Heart left ventricle (tissue), 13 donors: ENCODE measurements around the gene KCNG2.

Source experiments
- POLR2A ChIP-seq, 2 donors: fragments of 450-650 bp; IDR thresholded peaks; one replicate each; pipeline ENCODE4 v1.6.1; 2017; ENCODE audit warnings: antibody characterized with exemption in 2 of 2, mild to moderate bottlenecking in 2 of 2, moderate library complexity in 2 of 2
- TF ChIP-seq, protein P1 (sequence below), 12 donors: fragments of 200-600 bp; sonication (generic) in 4 of 12; IDR thresholded peaks; one replicate each; pipeline versions ENCODE4 v1.5.0 to v1.8.0; 2018 to 2022; ENCODE audit warnings: antibody characterized with exemption in 12 of 12, mild to moderate bottlenecking in 5 of 12
- donor health status: ischemic (EF 13 %, LVEDD 7.1; RV severe dilation, severe dysfunction).
- donor health status: DM: no; HTN: yes; CAD: no.
- donor health status: DM: no; HTN: no; CAD: no.
- donor health status: ischemic (EF 25% LVEDD 6.9; RV normal size, moderate dysfunction).
- donor health status: ischemic (EF 25% LVEDD 5.7; RV mildly dilated, moderate dysfunction).
- donor health status: ischemic (EF 35%, LVEDD 5.7; RV mildly dilated, moderate dysfunction).
- donor health status: nonischemic (EF 11% LVEDD 7.7; RV severe dilation, severe dysfunction).
- donor health status: DM: yes; HTN: yes; CAD: no.
- donor health status: PGD.
- donor health status: ischemic (EF 29% LVEDD 5.4; RV normal size, mild dysfunction).
- donor health status: nonischemic (EF 23%, LVEDD 6.1; RV moderate dilation, normal function).

DNA sequence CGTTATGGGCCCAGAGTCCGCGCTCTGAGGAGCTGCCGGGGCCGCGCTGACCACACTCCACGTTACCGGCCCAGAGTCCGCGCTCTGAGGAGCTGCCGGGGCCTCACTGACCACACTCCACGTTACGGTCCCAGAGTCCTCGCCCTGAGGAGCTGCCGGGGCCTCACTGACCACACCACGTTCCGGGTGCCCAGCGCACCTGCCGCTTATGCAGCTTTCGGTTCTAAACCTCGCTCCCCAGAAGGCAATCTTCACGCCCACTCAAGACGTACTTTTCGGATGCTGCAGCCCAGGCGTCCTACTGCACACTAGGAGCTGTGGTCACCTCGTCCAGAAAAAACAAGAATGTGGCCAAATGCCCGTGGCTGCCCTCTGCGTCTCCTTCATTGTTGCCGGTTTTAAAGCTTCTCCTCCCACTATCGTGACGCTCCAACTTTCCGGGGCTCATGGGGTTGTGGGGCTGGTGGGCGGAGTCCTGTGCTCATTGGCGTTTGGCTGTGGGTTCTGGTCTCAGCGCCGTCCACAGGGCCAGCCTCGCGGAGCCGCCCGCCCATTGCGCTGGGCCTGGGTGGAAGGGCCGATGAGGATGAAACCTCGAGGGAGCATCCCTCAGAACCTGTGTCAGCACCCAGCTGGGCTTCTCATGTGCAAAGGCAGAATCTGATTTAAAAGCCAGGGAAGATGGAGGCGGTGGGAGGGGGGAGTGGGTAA is 11.9 kb downstream of the KCNG2 start:
- no peak for TF ChIP-seq POLR2A (IDR thresholded peaks at IDR 0.05)
- TF ChIP-seq, protein P1, sequence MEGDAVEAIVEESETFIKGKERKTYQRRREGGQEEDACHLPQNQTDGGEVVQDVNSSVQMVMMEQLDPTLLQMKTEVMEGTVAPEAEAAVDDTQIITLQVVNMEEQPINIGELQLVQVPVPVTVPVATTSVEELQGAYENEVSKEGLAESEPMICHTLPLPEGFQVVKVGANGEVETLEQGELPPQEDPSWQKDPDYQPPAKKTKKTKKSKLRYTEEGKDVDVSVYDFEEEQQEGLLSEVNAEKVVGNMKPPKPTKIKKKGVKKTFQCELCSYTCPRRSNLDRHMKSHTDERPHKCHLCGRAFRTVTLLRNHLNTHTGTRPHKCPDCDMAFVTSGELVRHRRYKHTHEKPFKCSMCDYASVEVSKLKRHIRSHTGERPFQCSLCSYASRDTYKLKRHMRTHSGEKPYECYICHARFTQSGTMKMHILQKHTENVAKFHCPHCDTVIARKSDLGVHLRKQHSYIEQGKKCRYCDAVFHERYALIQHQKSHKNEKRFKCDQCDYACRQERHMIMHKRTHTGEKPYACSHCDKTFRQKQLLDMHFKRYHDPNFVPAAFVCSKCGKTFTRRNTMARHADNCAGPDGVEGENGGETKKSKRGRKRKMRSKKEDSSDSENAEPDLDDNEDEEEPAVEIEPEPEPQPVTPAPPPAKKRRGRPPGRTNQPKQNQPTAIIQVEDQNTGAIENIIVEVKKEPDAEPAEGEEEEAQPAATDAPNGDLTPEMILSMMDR (IDR thresholded peaks at IDR 0.05): no peak
